GM23338 (cell line): ENCODE measurements around the gene CDK10. TPM values are rescaled to one million over a fixed set of nuclear protein-coding genes. Genes with fewer than 3 reads are reported as not detected.

ENCODE experiments used
- ATAC-seq: fragments of 200-7000 bp; cut with Tn5 transposase; 3 replicates; pipeline ENCODE4 v1.9.1; 2020
- DNase-seq: peaks from one replicate; pipeline ENCODE4 v3.0.0-alpha.2; 2015; ENCODE audit warnings: low spot score
- H2AFZ ChIP-seq: fragments of 200-600 bp; sonication (generic); 2 replicates; pipeline ENCODE4 v1.8.0; 2016; ENCODE audit warnings: antibody characterized with exemption, mild to moderate bottlenecking, moderate library complexity
- H3F3A ChIP-seq: fragments of 200-600 bp; sonication (generic); replicated peaks from 2 replicates; pipeline ENCODE4 v1.8.0; 2017; ENCODE audit warnings: antibody characterized with exemption, mixed run types, low read depth
- H3K27ac ChIP-seq: fragments of 200-600 bp; sonication (generic); 2 replicates; pipeline ENCODE4 v1.6.1; 2016; ENCODE audit warnings: low read depth
- H3K27me3 ChIP-seq: fragments of 200-600 bp; sonication (generic); 2 replicates; pipeline ENCODE4 v1.8.0; 2016; ENCODE audit warnings: mild to moderate bottlenecking, mixed run types, moderate library complexity; ENCODE audit not compliant: insufficient read depth
- H3K36me3 ChIP-seq: fragments of 200-600 bp; sonication (generic); 2 replicates; pipeline ENCODE4 v1.8.0; 2016; ENCODE audit warnings: mild to moderate bottlenecking; ENCODE audit not compliant: insufficient read depth
- H3K4me1 ChIP-seq: fragments of 200-600 bp; sonication (generic); 2 replicates; pipeline ENCODE4 v1.8.0; 2016; ENCODE audit warnings: mild to moderate bottlenecking, moderate library complexity; ENCODE audit not compliant: insufficient read depth
- H3K4me2 ChIP-seq: fragments of 200-600 bp; sonication (generic); 2 replicates; pipeline ENCODE4 v1.7.1; 2017; ENCODE audit warnings: mixed run types
- H3K4me3 ChIP-seq: fragments of 200-600 bp; sonication (generic); 2 replicates; pipeline ENCODE4 v1.6.1; 2016; ENCODE audit warnings: mixed run types
- H3K79me2 ChIP-seq: fragments of 200-600 bp; sonication (generic); replicated peaks from 2 replicates; pipeline ENCODE4 v1.8.0; 2017; ENCODE audit warnings: mild to moderate bottlenecking; ENCODE audit not compliant: insufficient read depth
- H3K9me2 ChIP-seq: fragments of 200-600 bp; sonication (generic); 2 replicates; pipeline ENCODE4 v1.8.0; 2017; ENCODE audit not compliant: insufficient read depth
- H4K20me1 ChIP-seq: fragments of 200-600 bp; sonication (generic); replicated peaks from 2 replicates; pipeline ENCODE4 v1.8.0; 2017; ENCODE audit warnings: mild to moderate bottlenecking; ENCODE audit not compliant: insufficient read depth
- H3K27ac Mint-ChIP-seq: 2 replicates; pipeline ENCODE4 v1.8.0; 2020; ENCODE audit warnings: inconsistent platforms, mild to moderate bottlenecking, moderate library complexity, mixed read lengths
- H3K27me3 Mint-ChIP-seq: 3 replicates; pipeline ENCODE4 v1.8.0; 2022; ENCODE audit warnings: low read depth, mild to moderate bottlenecking, moderate library complexity, mixed read lengths, inconsistent platforms; ENCODE audit not compliant: insufficient read depth, poor library complexity
- H3K36me3 Mint-ChIP-seq: 3 replicates; pipeline ENCODE4 v1.8.0; 2021; ENCODE audit warnings: low read depth, mild to moderate bottlenecking, inconsistent platforms, moderate library complexity, mixed read lengths
- H3K4me1 Mint-ChIP-seq: 3 replicates; pipeline ENCODE4 v1.8.0; 2020; ENCODE audit warnings: mild to moderate bottlenecking, inconsistent platforms, mixed read lengths
- H3K4me3 Mint-ChIP-seq: 3 replicates; pipeline ENCODE4 v1.8.0; 2021; ENCODE audit warnings: moderate library complexity, mild to moderate bottlenecking, inconsistent platforms, mixed read lengths
- H3K9me3 Mint-ChIP-seq: 3 replicates; pipeline ENCODE4 v1.8.0; 2020; ENCODE audit warnings: moderate library complexity, mild to moderate bottlenecking, inconsistent platforms, mixed read lengths
- CREB1 ChIP-seq: fragments of 250-450 bp; sonication (Bioruptor Pico); IDR thresholded peaks from 2 replicates; pipeline ENCODE4 v1.5.0; 2020; ENCODE audit warnings: low read depth, mild to moderate bottlenecking, moderate library complexity
- CTCF ChIP-seq, 2 experiments: fragments of 200-600 bp in 1 of 2; sonication (generic) in 1 of 2; conservative IDR thresholded peaks; 2 replicates each; pipeline versions ENCODE4 v1.5.1 to v1.6.1; 2016 to 2017; ENCODE audit warnings: antibody characterized with exemption in 2 of 2, low read depth in 2 of 2, mild to moderate bottlenecking in 2 of 2, moderate library complexity in 1 of 2
- ETS1 ChIP-seq: IDR thresholded peaks from 2 replicates; pipeline ENCODE4 v1.6.1; 2016; ENCODE audit warnings: antibody characterized with exemption
- EZH2 ChIP-seq: fragments of 200-600 bp; sonication (generic); IDR thresholded peaks from one replicate; pipeline ENCODE4 v1.8.0; 2017; ENCODE audit warnings: antibody characterized with exemption, mild to moderate bottlenecking, low read depth; ENCODE audit not compliant: unreplicated experiment
- EZH2phosphoT487 ChIP-seq: fragments of 200-600 bp; sonication (generic); IDR thresholded peaks from one replicate; pipeline ENCODE4 v1.8.1; 2018; ENCODE audit warnings: antibody characterized with exemption; ENCODE audit not compliant: unreplicated experiment
- JUNB ChIP-seq: IDR thresholded peaks from one replicate; pipeline ENCODE4 v1.6.1; 2016; ENCODE audit warnings: antibody characterized with exemption; ENCODE audit not compliant: unreplicated experiment
- NANOG ChIP-seq: IDR thresholded peaks from 2 replicates; pipeline ENCODE4 v1.6.1; 2016; ENCODE audit warnings: antibody characterized with exemption, borderline replicate concordance
- POLR2AphosphoS5 ChIP-seq: IDR thresholded peaks from 2 replicates; pipeline ENCODE4 v1.6.1; 2016; ENCODE audit warnings: antibody characterized with exemption, low read depth
- REST ChIP-seq: IDR thresholded peaks from one replicate; pipeline ENCODE4 v1.6.1; 2018; ENCODE audit warnings: antibody characterized with exemption; ENCODE audit not compliant: unreplicated experiment
- STAT1 ChIP-seq: IDR thresholded peaks from one replicate; pipeline ENCODE4 v1.6.1; 2016; ENCODE audit warnings: antibody characterized with exemption; ENCODE audit not compliant: unreplicated experiment
- ZNF114 ChIP-seq: fragments of 250-450 bp; sonication (Bioruptor Pico); IDR thresholded peaks from 2 replicates; pipeline ENCODE4 v1.5.0; 2020; ENCODE audit warnings: mild to moderate bottlenecking, moderate library complexity
- ZNF331 ChIP-seq: fragments of 250-450 bp; sonication (Bioruptor Pico); IDR thresholded peaks from 2 replicates; pipeline ENCODE4 v1.5.0; 2020; ENCODE audit warnings: low read depth, mild to moderate bottlenecking, moderate library complexity
- ZNF462 ChIP-seq: fragments of 250-450 bp; sonication (Bioruptor Pico); IDR thresholded peaks from 2 replicates; pipeline ENCODE4 v1.5.0; 2020; ENCODE audit warnings: mild to moderate bottlenecking, moderate library complexity
- polyA plus RNA-seq: library from polyadenylated mRNA; unstranded; fragments of >200 nt; fragmentation: Nextera tagmentation; extraction: Ambion mirVana; gene quantifications from 2 replicates; pipeline ENCODE4 v1.2.1, GENCODE V29; 2016
- total RNA-seq: library from RNA; depleted of rRNA; stranded (reverse); fragments of >200 nt; shearing (Covaris generic); gene quantifications from 2 replicates; pipeline ENCODE4 v1.2.3, GENCODE V29; 2014

The CDK10 gene
- total and polyA plus RNA-seq, 2 experiments from 2014 or later = 64.6 to 88.0 TPM

- Histone ChIP-seq H3K9me2 (no peaks in the 10 kb centered on the region), H3K4me3 (no peak overlapping the region), H2AFZ (no peak overlapping the region), H3K4me2 (no peak overlapping the region), H3F3A (peaks cover 14% of the 10 kb centered on the region; the same call in 1 of the 2 replicates), H3K4me1 (no peaks in the 10 kb centered on the region), H3K27ac (no peak overlapping the region), H3K27me3 (no peaks in the 10 kb centered on the region), H3K36me3 (peaks cover 18% of the 10 kb centered on the region; the same call in 1 of the 2 replicates), H3K79me2 (no peaks in the 10 kb centered on the region), H4K20me1 (peaks cover 6% of the 10 kb centered on the region; the same call in 1 of the 2 replicates)
- Mint-ChIP-seq H3K36me3 (peaks cover 82% of the 10 kb centered on the region), H3K27ac (no peak overlapping the region), H3K9me3 (no peaks in the 10 kb centered on the region; the same call in 2 of the 3 replicates), H3K4me3 (no peak overlapping the region; the same call in 2 of the 3 replicates), H3K4me1 (peaks cover 14% of the 10 kb centered on the region), H3K27me3 (peaks cover 24% of the 10 kb centered on the region)
- TF ChIP-seq ZNF331 (CRISPR knock-in tag) (no peak), STAT1 (no peak), EZH2 (no peak), JUNB (no peak), CREB1 (no peak), ETS1 (no peak), NANOG (no peak), CTCF (conservative IDR thresholded peaks at IDR 0.05; ENCODE audit: low read depth in 2 of 2) (no peak), ZNF114 (no peak), EZH2phosphoT487 (no peak), POLR2AphosphoS5 (no peak), ZNF462 (CRISPR knock-in tag) (no peak), REST (no peak)
- no peak for ATAC-seq
- no peak for DNase-seq
Observed at GRCh38 chr16:89733322-89733721, 46.8 kb downstream of the CDK10 start.
